Transverse colon (tissue), 4 donors: ENCODE data around the gene TOLLIP. TPM values are rescaled to one million over a fixed set of nuclear protein-coding genes. Genes with fewer than 3 reads are reported as not detected.

ENCODE experiments used
- DNase-seq: peaks from one replicate; pipeline ENCODE4 v3.0.0-alpha.2; 2019
- H3K27ac ChIP-seq, 4 donors: fragments of 200-600 bp; sonication (generic); 2 replicates each; pipeline ENCODE4 v1.5.1; 2016 to 2018; ENCODE audit warnings: inconsistent platforms in 4 of 4
- H3K27me3 ChIP-seq: fragments of 200-600 bp; sonication (generic); 2 replicates; pipeline ENCODE4 v1.5.1; 2017; ENCODE audit warnings: inconsistent platforms
- H3K36me3 ChIP-seq, 4 donors: fragments of 200-600 bp; sonication (generic); 2 replicates each; pipeline ENCODE4 v1.5.1; 2017 to 2019; ENCODE audit warnings: inconsistent platforms in 4 of 4
- H3K4me1 ChIP-seq, 4 donors: fragments of 200-600 bp; sonication (generic); 2 replicates each; pipeline ENCODE4 v1.5.1; 2017 to 2020; ENCODE audit warnings: inconsistent platforms in 4 of 4
- H3K4me3 ChIP-seq, 4 donors: fragments of 200-600 bp; sonication (generic); 1 replicate in 1 of 4; 2 replicates in 3 of 4; pipeline versions ENCODE4 v1.5.1 to v1.6.1; 2017 to 2019; ENCODE audit warnings: inconsistent platforms in 4 of 4
- H3K9me3 ChIP-seq, 2 donors: fragments of 200-600 bp; sonication (generic); 2 replicates each; pipeline ENCODE4 v1.5.1; 2017 to 2019; ENCODE audit warnings: inconsistent platforms in 2 of 2
- EP300 ChIP-seq: sonication (generic); formaldehyde crosslinking; IDR thresholded peaks from one replicate; pipeline ENCODE4 v1.6.1; 2017; ENCODE audit warnings: antibody characterized with exemption, low read depth
- POLR2A ChIP-seq: fragments of 450-650 bp; IDR thresholded peaks from one replicate; pipeline ENCODE4 v1.6.1; 2016; ENCODE audit warnings: antibody characterized with exemption, mild to moderate bottlenecking, moderate library complexity
- POLR2AphosphoS5 ChIP-seq, 3 donors: sonication (generic); formaldehyde crosslinking; IDR thresholded peaks; one replicate each; pipeline ENCODE4 v1.6.1; 2016; ENCODE audit warnings: antibody characterized with exemption in 3 of 3
- WGBS, 2 donors: methylation state at CpG; one replicate each; pipeline ENCODE4 v1.1.5; 2018; ENCODE audit warnings: low coverage in 1 of 2; 5-methylcytosine and 5-hydroxymethylcytosine counted together
- in situ Hi-C, 4 donors: fragments of 200-750 bp; cut with MboI; loops; one replicate each; pipeline versions ENCODE4 v1.15.0 to v1.15.1; 2017; ENCODE audit warnings: low sequenced_read_pairs in 3 of 4, low pct_ligation_motif_present in 1 of 4, low pct_unique_long_range_greater_than_20kb in 1 of 4
- intact Hi-C: fragments of 100-400 bp; cut with DNase I; formaldehyde crosslinking; loops from one replicate; pipeline ENCODE4 v1.15.1; 2023; ENCODE audit warnings: low total_unique reads
- total RNA-seq, 4 donors: library from RNA; depleted of rRNA; stranded (reverse); fragments of >200 nt; gene quantifications; one replicate each; pipeline ENCODE4 v1.1.0, GENCODE V29; 2016
- TF ChIP-seq, protein P1 (sequence below), 5 experiments: fragments of 200-600 bp in 3 of 5; fragments of 450-650 bp in 2 of 5; sonication (generic) in 3 of 5; IDR thresholded peaks; 1 replicate in 2 of 5; 2 replicates in 3 of 5; pipeline ENCODE4 v1.5.1; 2016 to 2017; ENCODE audit warnings: antibody characterized with exemption in 5 of 5, inconsistent platforms in 3 of 5, mild to moderate bottlenecking in 2 of 5, moderate library complexity in 1 of 5

TOLLIP gene
- total RNA-seq, 4 donors from 2014 or later: 25.9 to 132 (median 50.4) TPM

DNA sequence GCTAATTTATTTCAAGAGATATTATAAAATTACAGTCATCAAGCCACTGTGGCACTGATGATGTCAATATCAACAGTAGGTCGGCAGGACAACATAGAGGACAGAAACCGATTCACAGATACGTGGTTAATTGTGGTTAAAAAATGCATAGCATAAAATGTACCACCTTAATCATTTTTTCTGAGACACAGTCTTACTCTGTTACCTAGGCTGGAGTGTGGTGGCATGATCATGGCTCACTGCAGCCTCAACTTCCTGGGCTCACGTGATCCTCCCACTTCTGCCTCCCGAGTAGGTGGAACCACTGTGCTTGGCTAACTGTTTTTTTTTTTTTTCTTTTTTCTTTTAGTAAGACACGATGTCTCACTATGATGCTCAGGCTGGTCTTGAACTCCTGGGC, 21.0 kb upstream of the TOLLIP start:
- intact Hi-C loops (no loop called here), in situ Hi-C loops (no loop called here)
- 77 to 83% methylated on average over 6 of the region's 6 CpGs for WGBS, 2 donors
- no peak for DNase-seq
- Histone ChIP-seq H3K27me3 (peaks cover 16% of the 10 kb centered on the region), H3K27ac (no peak overlapping the region), H3K4me1 (peaks cover 4 to 15% (median 4%) of the 10 kb centered on the region in 4 donors), H3K36me3 (no peaks in the 10 kb centered on the region), H3K9me3 (no peaks in the 10 kb centered on the region), H3K4me3 (no peak overlapping the region)
- no peak for TF ChIP-seq POLR2AphosphoS5 (IDR thresholded peaks at IDR 0.05)
- TF ChIP-seq POLR2A: no peak
- no peak for TF ChIP-seq EP300
- TF ChIP-seq, protein P1, sequence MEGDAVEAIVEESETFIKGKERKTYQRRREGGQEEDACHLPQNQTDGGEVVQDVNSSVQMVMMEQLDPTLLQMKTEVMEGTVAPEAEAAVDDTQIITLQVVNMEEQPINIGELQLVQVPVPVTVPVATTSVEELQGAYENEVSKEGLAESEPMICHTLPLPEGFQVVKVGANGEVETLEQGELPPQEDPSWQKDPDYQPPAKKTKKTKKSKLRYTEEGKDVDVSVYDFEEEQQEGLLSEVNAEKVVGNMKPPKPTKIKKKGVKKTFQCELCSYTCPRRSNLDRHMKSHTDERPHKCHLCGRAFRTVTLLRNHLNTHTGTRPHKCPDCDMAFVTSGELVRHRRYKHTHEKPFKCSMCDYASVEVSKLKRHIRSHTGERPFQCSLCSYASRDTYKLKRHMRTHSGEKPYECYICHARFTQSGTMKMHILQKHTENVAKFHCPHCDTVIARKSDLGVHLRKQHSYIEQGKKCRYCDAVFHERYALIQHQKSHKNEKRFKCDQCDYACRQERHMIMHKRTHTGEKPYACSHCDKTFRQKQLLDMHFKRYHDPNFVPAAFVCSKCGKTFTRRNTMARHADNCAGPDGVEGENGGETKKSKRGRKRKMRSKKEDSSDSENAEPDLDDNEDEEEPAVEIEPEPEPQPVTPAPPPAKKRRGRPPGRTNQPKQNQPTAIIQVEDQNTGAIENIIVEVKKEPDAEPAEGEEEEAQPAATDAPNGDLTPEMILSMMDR (IDR thresholded peaks at IDR 0.05): no peak

DNA sequence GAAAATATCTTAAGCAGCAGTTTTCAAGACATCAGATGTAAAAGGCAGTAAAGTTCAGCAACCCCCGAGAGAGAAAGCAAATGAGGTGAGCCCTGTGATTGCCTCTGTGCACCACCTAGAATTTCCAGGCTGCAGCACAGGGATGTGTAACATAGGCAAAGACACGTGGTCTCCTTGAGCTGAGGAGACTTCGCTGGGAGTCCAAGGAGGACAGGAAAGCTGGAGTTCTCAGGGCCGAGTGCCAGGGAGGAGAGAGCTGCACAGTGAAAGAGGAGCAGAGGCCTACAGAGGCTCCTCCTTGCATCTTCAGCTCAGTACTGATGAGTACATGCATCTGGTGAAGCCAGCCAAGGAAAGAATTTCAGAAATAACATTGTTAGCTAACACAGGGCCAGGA, 17.6 kb upstream of the TOLLIP start:
- intact Hi-C loops (no loop called here), in situ Hi-C loops (no loop called here)
- no peak for DNase-seq
- 50 to 57% methylated on average over 1 to 4 of the region's 4 CpGs for WGBS, 2 donors
- H3K27ac ChIP-seq: peak overlapping the region; percentile 42 to 59 (median 51)
- no peaks in the 10 kb centered on the region for H3K36me3 ChIP-seq
- H3K4me1 ChIP-seq: peaks cover 0 to 9% (median 0%) of the 10 kb centered on the region in 4 donors
- H3K4me3 ChIP-seq: no peak overlapping the region
- no peaks in the 10 kb centered on the region for H3K9me3 ChIP-seq
- TF ChIP-seq POLR2AphosphoS5 (IDR thresholded peaks at IDR 0.05) (no peak), POLR2A (no peak), EP300 (no peak)
- TF ChIP-seq, protein P1 (IDR thresholded peaks at IDR 0.05): no peak
- peaks cover 33% of the 10 kb centered on the region for H3K27me3 ChIP-seq

DNA sequence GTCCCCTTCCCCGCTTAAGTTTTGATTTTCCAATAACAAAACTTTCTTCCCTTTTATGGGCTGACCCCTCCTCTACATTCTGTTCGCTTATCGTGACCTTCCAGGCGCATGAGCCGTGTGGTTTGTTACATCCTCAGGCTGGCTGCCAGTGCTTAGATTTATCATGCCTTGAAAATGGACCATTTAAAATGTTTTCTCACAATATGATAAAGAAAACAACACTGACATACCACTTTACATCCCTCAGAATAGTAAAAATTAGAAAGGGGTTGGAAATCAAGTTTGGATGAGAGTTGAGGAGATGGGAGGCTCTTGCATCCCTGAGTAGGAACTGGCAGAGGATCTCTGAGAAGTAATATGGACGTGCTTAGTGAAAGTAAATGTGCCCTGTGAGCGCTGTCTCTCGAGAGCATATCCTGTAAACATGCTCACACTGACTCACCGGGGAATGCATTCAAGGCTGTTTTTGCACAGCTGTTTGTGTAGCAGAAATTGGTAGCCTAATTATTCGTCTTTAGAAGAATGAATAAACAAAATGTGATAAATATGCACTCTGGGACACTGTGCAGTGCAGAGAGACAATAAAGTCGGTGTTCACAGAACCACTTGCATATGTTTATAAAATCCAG, 17.1 kb upstream of the TOLLIP start:
- TF ChIP-seq POLR2A (no peak), EP300 (no peak), POLR2AphosphoS5 (IDR thresholded peaks at IDR 0.05) (peak in 2 of 3 donors; percentile 15 to 44)
- TF ChIP-seq, protein P1 (IDR thresholded peaks at IDR 0.05): no peak
- in situ Hi-C loops (no loop called here), intact Hi-C loops (no loop called here)
- peaks cover 33% of the 10 kb centered on the region for H3K27me3 ChIP-seq
- peak overlapping the region; percentile 42 to 59 (median 51) for H3K27ac ChIP-seq
- no peaks in the 10 kb centered on the region for H3K9me3 ChIP-seq
- H3K36me3 ChIP-seq: no peaks in the 10 kb centered on the region
- H3K4me3 ChIP-seq: no peak overlapping the region
- no peak for DNase-seq
- H3K4me1 ChIP-seq: peaks cover 0 to 9% (median 0%) of the 10 kb centered on the region in 4 donors
- WGBS, 2 donors: 59 to 60% methylated on average over 10 to 11 of the region's 11 CpGs

DNA sequence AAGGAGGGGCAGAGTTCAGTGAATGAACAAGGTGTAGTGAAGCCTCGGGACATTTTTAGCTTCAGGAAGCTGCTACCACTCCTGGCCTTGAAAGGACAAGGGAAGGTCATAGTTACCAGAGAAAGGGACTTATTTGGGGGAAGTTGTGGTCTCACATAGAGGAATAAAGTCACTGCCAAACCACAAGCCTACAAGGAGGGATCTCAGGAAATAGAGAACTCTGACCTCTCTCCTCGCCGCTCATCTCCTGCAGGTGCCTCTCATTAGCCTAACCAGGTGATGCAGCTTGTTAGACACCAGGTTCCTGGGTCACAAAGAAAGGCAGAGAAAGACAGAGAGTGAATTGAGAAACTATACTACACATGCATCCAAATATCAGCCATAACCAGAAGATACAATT, 14.3 kb upstream of the TOLLIP start:
- TF ChIP-seq EP300: no peak
- TF ChIP-seq, protein P1 (IDR thresholded peaks at IDR 0.05): no peak
- no peak for TF ChIP-seq POLR2AphosphoS5 (IDR thresholded peaks at IDR 0.05)
- no peak for TF ChIP-seq POLR2A
- Histone ChIP-seq H3K36me3 (no peaks in the 10 kb centered on the region), H3K9me3 (no peaks in the 10 kb centered on the region), H3K4me1 (peaks cover 0 to 9% (median 0%) of the 10 kb centered on the region in 4 donors), H3K4me3 (no peak overlapping the region), H3K27me3 (peaks cover 30% of the 10 kb centered on the region), H3K27ac (no peak overlapping the region)
- no peak for DNase-seq
- in situ Hi-C loops: no loop called here
- intact Hi-C loops: no loop called here
- 13 to 45% methylated on average over 1 to 3 of the region's 3 CpGs for WGBS, 2 donors
